EL (cell line): ENCODE measurements around the gene PGA5.
"Not testable (repeated sequence)": the region's sequence is repeated elsewhere in the genome, so short reads cannot be mapped to it uniquely, and the experiment has no call there.

Experiments
- DNase-seq: peaks from one replicate; pipeline ENCODE4 v3.0.0-alpha.2; 2016

Gene PGA5

GRCh38 chr11:61240875-61241274 is at the start of gene PGA5:
PGA5 (plus strand) TSS chr11:61241175; CDS start chr11:61241227, 52 bp downstream.
- DNase-seq: not testable (repeated sequence)

- DNase-seq: no peak
Observed at GRCh38 chr11:61193596-61193995, 47.4 kb upstream of the PGA5 start.

- DNase-seq: no peak
Observed at GRCh38 chr11:61194169-61194671, 46.8 kb upstream of the PGA5 start.

- DNase-seq: no peak
Observed at GRCh38 chr11:61194981-61195695, 45.8 kb upstream of the PGA5 start.

GRCh38 chr11:61195719-61196118 is 45.3 kb upstream of the PGA5 start:
- DNase-seq: no peak

GRCh38 chr11:61198361-61198760 is 42.6 kb upstream of the PGA5 start:
- DNase-seq: no peak

- DNase-seq: no peak
Observed at GRCh38 chr11:61198948-61199523, 41.9 kb upstream of the PGA5 start.

GRCh38 chr11:61201476-61201875 is 39.5 kb upstream of the PGA5 start:
- DNase-seq: no peak

- not testable (repeated sequence) for DNase-seq
Observed at GRCh38 chr11:61202950-61203746, 37.8 kb upstream of the PGA5 start, which contains the start of gene PGA3. PGA3 (plus strand) TSS chr11:61203515; CDS start chr11:61203565, 50 bp downstream.

GRCh38 chr11:61203873-61204272 is 37.1 kb upstream of the PGA5 start:
- not testable (repeated sequence) for DNase-seq

GRCh38 chr11:61204502-61205059 is 36.4 kb upstream of the PGA5 start:
- not testable (repeated sequence) for DNase-seq

GRCh38 chr11:61207636-61208310 is 33.2 kb upstream of the PGA5 start:
- not testable (repeated sequence) for DNase-seq

- not testable (repeated sequence) for DNase-seq
Observed at GRCh38 chr11:61210629-61211028, 30.3 kb upstream of the PGA5 start.

- not testable (repeated sequence) for DNase-seq
Observed at GRCh38 chr11:61211327-61211952, 29.5 kb upstream of the PGA5 start.

GRCh38 chr11:61212202-61212601 is 28.8 kb upstream of the PGA5 start:
- not testable (repeated sequence) for DNase-seq

GRCh38 chr11:61213711-61214324 is 27.2 kb upstream of the PGA5 start:
- DNase-seq: not testable (repeated sequence)

GRCh38 chr11:61218306-61218705 is 22.7 kb upstream of the PGA5 start:
- not testable (repeated sequence) for DNase-seq

- DNase-seq: not testable (repeated sequence)
Observed at GRCh38 chr11:61219016-61219415, 22.0 kb upstream of the PGA5 start.

- DNase-seq: not testable (repeated sequence)
Observed at GRCh38 chr11:61222047-61222446, 18.9 kb upstream of the PGA5 start, which contains the start of gene PGA4. PGA4 (plus strand) TSS chr11:61222347; CDS start chr11:61222401, 54 bp downstream.

- not testable (repeated sequence) for DNase-seq
Observed at GRCh38 chr11:61222692-61223091, 18.3 kb upstream of the PGA5 start.

GRCh38 chr11:61226457-61227137 is 14.4 kb upstream of the PGA5 start:
- not testable (repeated sequence) for DNase-seq
